ENCODE measurements around the gene PSMF1. TPM values are rescaled to one million over a fixed set of nuclear protein-coding genes. Genes with fewer than 3 reads are reported as not detected.

Gene PSMF1
- total and polyA plus RNA-seq, 9 of the 15 experiments (the other 6 are each of a cell fraction or from before 2014, with no cell fraction given), result 8.5 to 192 (median 33.2) TPM

GRCh38 chr20:1188347-1188746 is 69.9 kb downstream of the PSMF1 start (continued):
- TF ChIP-seq, protein P1, sequence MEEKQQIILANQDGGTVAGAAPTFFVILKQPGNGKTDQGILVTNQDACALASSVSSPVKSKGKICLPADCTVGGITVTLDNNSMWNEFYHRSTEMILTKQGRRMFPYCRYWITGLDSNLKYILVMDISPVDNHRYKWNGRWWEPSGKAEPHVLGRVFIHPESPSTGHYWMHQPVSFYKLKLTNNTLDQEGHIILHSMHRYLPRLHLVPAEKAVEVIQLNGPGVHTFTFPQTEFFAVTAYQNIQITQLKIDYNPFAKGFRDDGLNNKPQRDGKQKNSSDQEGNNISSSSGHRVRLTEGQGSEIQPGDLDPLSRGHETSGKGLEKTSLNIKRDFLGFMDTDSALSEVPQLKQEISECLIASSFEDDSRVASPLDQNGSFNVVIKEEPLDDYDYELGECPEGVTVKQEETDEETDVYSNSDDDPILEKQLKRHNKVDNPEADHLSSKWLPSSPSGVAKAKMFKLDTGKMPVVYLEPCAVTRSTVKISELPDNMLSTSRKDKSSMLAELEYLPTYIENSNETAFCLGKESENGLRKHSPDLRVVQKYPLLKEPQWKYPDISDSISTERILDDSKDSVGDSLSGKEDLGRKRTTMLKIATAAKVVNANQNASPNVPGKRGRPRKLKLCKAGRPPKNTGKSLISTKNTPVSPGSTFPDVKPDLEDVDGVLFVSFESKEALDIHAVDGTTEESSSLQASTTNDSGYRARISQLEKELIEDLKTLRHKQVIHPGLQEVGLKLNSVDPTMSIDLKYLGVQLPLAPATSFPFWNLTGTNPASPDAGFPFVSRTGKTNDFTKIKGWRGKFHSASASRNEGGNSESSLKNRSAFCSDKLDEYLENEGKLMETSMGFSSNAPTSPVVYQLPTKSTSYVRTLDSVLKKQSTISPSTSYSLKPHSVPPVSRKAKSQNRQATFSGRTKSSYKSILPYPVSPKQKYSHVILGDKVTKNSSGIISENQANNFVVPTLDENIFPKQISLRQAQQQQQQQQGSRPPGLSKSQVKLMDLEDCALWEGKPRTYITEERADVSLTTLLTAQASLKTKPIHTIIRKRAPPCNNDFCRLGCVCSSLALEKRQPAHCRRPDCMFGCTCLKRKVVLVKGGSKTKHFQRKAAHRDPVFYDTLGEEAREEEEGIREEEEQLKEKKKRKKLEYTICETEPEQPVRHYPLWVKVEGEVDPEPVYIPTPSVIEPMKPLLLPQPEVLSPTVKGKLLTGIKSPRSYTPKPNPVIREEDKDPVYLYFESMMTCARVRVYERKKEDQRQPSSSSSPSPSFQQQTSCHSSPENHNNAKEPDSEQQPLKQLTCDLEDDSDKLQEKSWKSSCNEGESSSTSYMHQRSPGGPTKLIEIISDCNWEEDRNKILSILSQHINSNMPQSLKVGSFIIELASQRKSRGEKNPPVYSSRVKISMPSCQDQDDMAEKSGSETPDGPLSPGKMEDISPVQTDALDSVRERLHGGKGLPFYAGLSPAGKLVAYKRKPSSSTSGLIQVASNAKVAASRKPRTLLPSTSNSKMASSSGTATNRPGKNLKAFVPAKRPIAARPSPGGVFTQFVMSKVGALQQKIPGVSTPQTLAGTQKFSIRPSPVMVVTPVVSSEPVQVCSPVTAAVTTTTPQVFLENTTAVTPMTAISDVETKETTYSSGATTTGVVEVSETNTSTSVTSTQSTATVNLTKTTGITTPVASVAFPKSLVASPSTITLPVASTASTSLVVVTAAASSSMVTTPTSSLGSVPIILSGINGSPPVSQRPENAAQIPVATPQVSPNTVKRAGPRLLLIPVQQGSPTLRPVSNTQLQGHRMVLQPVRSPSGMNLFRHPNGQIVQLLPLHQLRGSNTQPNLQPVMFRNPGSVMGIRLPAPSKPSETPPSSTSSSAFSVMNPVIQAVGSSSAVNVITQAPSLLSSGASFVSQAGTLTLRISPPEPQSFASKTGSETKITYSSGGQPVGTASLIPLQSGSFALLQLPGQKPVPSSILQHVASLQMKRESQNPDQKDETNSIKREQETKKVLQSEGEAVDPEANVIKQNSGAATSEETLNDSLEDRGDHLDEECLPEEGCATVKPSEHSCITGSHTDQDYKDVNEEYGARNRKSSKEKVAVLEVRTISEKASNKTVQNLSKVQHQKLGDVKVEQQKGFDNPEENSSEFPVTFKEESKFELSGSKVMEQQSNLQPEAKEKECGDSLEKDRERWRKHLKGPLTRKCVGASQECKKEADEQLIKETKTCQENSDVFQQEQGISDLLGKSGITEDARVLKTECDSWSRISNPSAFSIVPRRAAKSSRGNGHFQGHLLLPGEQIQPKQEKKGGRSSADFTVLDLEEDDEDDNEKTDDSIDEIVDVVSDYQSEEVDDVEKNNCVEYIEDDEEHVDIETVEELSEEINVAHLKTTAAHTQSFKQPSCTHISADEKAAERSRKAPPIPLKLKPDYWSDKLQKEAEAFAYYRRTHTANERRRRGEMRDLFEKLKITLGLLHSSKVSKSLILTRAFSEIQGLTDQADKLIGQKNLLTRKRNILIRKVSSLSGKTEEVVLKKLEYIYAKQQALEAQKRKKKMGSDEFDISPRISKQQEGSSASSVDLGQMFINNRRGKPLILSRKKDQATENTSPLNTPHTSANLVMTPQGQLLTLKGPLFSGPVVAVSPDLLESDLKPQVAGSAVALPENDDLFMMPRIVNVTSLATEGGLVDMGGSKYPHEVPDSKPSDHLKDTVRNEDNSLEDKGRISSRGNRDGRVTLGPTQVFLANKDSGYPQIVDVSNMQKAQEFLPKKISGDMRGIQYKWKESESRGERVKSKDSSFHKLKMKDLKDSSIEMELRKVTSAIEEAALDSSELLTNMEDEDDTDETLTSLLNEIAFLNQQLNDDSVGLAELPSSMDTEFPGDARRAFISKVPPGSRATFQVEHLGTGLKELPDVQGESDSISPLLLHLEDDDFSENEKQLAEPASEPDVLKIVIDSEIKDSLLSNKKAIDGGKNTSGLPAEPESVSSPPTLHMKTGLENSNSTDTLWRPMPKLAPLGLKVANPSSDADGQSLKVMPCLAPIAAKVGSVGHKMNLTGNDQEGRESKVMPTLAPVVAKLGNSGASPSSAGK (IDR thresholded peaks at IDR 0.05), result no peak
- TF ChIP-seq E2F3 (CRISPR knock-in tag; IDR thresholded peaks at IDR 0.05), result no peak
- TF ChIP-seq BCOR (IDR thresholded peaks at IDR 0.05), result peak; percentile 38; the same call in 1 of the 2 replicates
- TF ChIP-seq MYC (IDR thresholded peaks at IDR 0.05; ENCODE audit: low read depth, low read length), result no peak
- no peak for TF ChIP-seq MYC (CRISPR knock-in tag; IDR thresholded peaks at IDR 0.05; ENCODE audit: borderline replicate concordance, low read depth)
- TF ChIP-seq ZBTB17 (CRISPR knock-in tag; IDR thresholded peaks at IDR 0.05), result no peak
- TF ChIP-seq SMARCA5 (IDR thresholded peaks at IDR 0.05), result peak; percentile 72
- TF ChIP-seq NR1H2 (CRISPR knock-in tag; IDR thresholded peaks at IDR 0.05), result no peak
- no peak for TF ChIP-seq RBM25 (IDR thresholded peaks at IDR 0.05; ENCODE audit: low read depth, low read length, severe bottlenecking)
- TF ChIP-seq ARID2 (IDR thresholded peaks at IDR 0.05), result 0 out of 2 replicates have a peak, but pooled peaks have one; percentile 55
- TF ChIP-seq, protein P2, sequence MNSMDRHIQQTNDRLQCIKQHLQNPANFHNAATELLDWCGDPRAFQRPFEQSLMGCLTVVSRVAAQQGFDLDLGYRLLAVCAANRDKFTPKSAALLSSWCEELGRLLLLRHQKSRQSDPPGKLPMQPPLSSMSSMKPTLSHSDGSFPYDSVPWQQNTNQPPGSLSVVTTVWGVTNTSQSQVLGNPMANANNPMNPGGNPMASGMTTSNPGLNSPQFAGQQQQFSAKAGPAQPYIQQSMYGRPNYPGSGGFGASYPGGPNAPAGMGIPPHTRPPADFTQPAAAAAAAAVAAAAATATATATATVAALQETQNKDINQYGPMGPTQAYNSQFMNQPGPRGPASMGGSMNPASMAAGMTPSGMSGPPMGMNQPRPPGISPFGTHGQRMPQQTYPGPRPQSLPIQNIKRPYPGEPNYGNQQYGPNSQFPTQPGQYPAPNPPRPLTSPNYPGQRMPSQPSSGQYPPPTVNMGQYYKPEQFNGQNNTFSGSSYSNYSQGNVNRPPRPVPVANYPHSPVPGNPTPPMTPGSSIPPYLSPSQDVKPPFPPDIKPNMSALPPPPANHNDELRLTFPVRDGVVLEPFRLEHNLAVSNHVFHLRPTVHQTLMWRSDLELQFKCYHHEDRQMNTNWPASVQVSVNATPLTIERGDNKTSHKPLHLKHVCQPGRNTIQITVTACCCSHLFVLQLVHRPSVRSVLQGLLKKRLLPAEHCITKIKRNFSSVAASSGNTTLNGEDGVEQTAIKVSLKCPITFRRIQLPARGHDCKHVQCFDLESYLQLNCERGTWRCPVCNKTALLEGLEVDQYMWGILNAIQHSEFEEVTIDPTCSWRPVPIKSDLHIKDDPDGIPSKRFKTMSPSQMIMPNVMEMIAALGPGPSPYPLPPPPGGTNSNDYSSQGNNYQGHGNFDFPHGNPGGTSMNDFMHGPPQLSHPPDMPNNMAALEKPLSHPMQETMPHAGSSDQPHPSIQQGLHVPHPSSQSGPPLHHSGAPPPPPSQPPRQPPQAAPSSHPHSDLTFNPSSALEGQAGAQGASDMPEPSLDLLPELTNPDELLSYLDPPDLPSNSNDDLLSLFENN (IDR thresholded peaks at IDR 0.05; ENCODE audit: low read depth in 2 of 2, low read length in 2 of 2), result no peak
- 0 out of 2 replicates have a peak, but pooled peaks have one; percentile 72 for TF ChIP-seq NFRKB (IDR thresholded peaks at IDR 0.05; ENCODE audit: low read depth)
- no peak for TF ChIP-seq ZC3H11A (IDR thresholded peaks at IDR 0.05; ENCODE audit: low read depth, low read length)
- TF ChIP-seq RBM15 (IDR thresholded peaks at IDR 0.05; ENCODE audit: insufficient read depth, low read length), result no peak
- TF ChIP-seq SRSF7 (optimal IDR thresholded peaks at IDR 0.05; ENCODE audit: low read depth, low read length), result no peak
- TF ChIP-seq POLR2B (IDR thresholded peaks at IDR 0.05; ENCODE audit: low read depth, partially characterized antibody), result peak; percentile 56
